HFF-Myc (cell line): ENCODE measurements around the gene KCNQ5.

Experiments
- DNase-seq: peaks from one replicate; pipeline ENCODE4 v3.0.0-alpha.2; 2011; ENCODE audit warnings: low read depth; ENCODE audit errors: extremely low read depth
- H3K4me3 ChIP-seq: replicated peaks from 2 replicates; pipeline ENCODE4 v1.5.1; 2011; ENCODE audit warnings: low read depth, mild to moderate bottlenecking, control low read depth, low read length
- CTCF ChIP-seq: IDR thresholded peaks from 2 replicates; pipeline ENCODE4 v1.5.1; 2012; ENCODE audit warnings: mild to moderate bottlenecking, low read depth, low read length, control low read depth; ENCODE audit errors: missing control alignments

Gene KCNQ5

DNA sequence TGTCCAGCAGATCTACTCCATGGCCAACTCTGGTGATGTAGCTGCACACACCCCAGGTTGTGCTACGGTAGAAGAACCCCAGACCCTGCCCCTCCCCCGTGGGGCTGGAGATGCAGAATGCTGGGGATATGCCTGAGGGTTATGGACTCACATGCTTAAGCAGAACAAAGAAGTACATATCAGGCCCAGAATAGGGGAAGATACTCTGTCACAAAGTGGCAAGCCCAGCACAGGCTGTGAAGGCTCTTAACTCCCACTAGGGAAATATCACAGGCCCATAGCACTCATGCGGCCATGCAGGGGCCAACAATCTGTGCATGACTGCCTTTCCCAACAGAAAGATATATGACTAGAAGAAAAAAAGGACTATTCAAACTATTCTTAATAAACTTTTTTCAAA lies 234.9 kb downstream of the KCNQ5 start:
- DNase-seq = no peak
- H3K4me3 ChIP-seq = no peak overlapping the region
- no peak for TF ChIP-seq CTCF

- no peak for DNase-seq
These were observed 236.1 kb downstream of the KCNQ5 start for GRCh38 chr6:72857791-72858585.

DNA sequence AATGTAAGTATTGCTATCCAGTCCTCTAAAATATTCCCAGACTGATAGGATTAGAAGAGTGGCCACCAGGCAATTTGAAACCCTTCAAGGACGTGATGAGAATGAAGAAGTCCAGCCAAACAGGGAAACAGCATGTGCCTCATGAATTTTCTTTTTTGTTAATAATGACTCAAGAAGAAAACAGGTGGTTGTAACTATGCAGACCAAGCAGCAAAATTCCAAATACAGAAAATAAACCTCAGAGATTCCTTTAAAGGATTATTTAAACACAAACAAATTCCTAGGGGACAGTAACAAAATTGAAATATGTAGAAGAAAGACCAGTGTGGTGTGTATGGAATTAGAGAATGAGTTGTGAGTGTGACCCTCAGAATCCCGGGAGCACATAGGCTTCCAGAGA lies 239.2 kb downstream of the KCNQ5 start:
- H3K4me3 ChIP-seq = no peak overlapping the region
- peak; percentile 15 for DNase-seq
- no peak for TF ChIP-seq CTCF

More at GRCh38 chr6:72857791-72858585, 236.1 kb downstream of the KCNQ5 start:
- no peak for TF ChIP-seq CTCF
- H3K4me3 ChIP-seq = no peak overlapping the region

DNA sequence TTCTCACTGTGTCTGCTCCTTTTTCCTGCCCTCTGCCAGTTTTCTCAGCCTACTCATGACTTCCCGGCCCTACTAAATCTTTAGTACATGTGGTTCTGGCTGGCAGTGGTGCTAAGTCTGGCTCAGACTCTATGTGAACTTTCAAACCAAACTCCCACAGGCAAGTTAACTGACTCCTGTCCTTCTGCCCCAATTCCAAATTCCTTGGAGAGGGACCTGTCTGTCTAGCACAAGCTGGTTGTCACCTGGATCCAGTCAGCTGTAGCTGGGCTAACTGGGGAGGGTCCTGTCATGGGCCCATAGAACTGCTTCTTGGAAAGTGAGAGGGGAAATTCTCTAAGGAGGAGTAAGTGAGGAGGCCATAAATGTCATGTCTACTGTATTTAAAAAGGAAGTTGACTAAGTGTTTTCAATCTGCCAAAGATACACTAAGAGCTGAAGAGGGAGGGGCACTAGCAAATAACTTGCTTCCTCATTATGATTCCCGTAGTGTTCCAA lies 240.1 kb downstream of the KCNQ5 start:
- peak; percentile 47 for DNase-seq
- H3K4me3 ChIP-seq = no peak overlapping the region
- no peak for TF ChIP-seq CTCF

DNA sequence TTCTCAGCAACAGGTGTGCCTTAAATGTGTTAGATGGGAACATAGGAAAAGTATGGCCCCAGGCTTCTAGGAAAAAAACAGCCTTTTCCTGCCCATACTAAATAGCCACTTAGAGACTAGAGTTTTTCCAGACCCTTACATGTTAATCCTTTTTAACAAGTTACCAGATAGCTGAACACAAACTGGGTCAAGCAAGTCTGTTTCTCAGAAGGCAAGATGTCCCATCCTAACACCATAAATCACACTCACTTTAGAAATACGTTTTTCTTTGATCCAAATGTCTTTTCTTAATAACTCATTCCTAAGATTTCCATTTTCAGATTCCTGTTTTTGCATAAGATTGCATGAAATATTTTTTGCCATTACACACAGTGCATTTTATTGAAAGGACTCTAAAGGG lies 241.3 kb downstream of the KCNQ5 start:
- TF ChIP-seq CTCF = no peak
- no peak overlapping the region for H3K4me3 ChIP-seq
- no peak for DNase-seq

DNA sequence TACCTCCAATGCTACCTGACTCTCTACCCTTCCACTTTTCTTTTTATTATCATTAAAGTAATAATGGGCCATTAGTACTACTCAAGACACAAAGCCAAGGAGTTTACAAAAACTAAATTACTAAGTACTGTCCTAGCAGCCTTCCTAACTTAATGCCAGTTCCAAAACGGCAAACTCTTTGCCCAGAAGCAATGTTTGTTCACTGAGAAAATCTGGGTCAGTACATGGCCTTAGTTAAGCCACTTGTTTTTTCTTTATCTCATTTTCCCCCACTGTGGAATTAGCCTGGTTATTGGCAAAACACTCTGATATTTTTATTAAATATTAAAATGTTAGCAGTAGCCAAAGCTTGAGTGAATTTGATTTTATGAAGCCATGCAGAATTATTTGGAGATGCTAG lies 242.4 kb downstream of the KCNQ5 start:
- TF ChIP-seq CTCF = no peak
- no peak overlapping the region for H3K4me3 ChIP-seq
- no peak for DNase-seq

DNA sequence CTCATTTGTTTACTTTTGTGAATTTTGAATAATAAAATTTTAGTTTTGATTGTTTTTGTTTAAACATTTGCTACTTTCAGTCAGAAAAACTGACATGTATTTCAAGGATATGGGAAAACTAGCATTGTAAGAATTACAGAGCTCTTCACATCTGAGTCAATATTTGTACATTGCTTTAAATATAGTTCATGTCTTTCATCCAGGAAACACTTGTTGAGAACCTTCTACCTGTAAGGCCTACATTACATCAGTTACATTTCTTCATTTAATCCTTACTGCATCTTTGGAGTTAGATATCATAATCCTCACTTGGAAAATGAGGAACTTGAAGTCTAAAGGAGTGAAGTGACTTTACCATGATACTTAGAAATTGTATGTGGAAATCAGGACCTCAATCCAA lies 242.9 kb downstream of the KCNQ5 start:
- no peak for DNase-seq
- H3K4me3 ChIP-seq = no peak overlapping the region

More for the DNA sequence above, 242.9 kb downstream of the KCNQ5 start:
- TF ChIP-seq CTCF = no peak
